OCI-LY3 (cell line): ENCODE results near the gene SLC12A5.

Experiments
- H2AFZ ChIP-seq: fragments of 200-600, 300-600 bp; shearing (Covaris generic); 2 replicates; pipeline ENCODE4 v1.6.0; 2014; ENCODE audit warnings: antibody characterized with exemption, low read depth, low read length
- H3K27ac ChIP-seq: fragments of 200-600, 300-600 bp; sonication (generic); 2 replicates; pipeline ENCODE4 v1.5.1; 2014; ENCODE audit warnings: mild to moderate bottlenecking, low read length, moderate library complexity, mixed read lengths
- H3K27me3 ChIP-seq: fragments of 200-600, 300-600 bp; sonication (generic); 2 replicates; pipeline ENCODE4 v1.6.1; 2014; ENCODE audit warnings: low read depth, low read length, mixed read lengths
- H3K36me3 ChIP-seq: fragments of 200-600, 300-600 bp; sonication (generic); replicated peaks from 2 replicates; pipeline ENCODE3; 2014; ENCODE audit warnings: low read depth, low read length, mixed read lengths
- H3K4me1 ChIP-seq: fragments of 300-600, 200-600 bp; sonication (generic); 2 replicates; pipeline ENCODE4 v1.6.1; 2014; ENCODE audit warnings: low read length, mixed read lengths
- H3K4me2 ChIP-seq: fragments of 200-600, 300-600 bp; sonication (generic); 2 replicates; pipeline ENCODE4 v1.6.1; 2014; ENCODE audit warnings: low read length, mixed read lengths
- H3K4me3 ChIP-seq: fragments of 300-600, 200-600 bp; sonication (generic); 2 replicates; pipeline ENCODE4 v1.5.1; 2014; ENCODE audit warnings: antibody characterized with exemption, mild to moderate bottlenecking, low read length, moderate library complexity
- H3K79me2 ChIP-seq: fragments of 300-600, 200-600 bp; shearing (Covaris generic); 2 replicates; pipeline ENCODE4 v1.6.1; 2014; ENCODE audit warnings: mild to moderate bottlenecking, low read length, mixed read lengths
- H3K9ac ChIP-seq: fragments of 300-600, 200-600 bp; shearing (Covaris generic); 2 replicates; pipeline ENCODE4 v1.6.0; 2014; ENCODE audit warnings: mild to moderate bottlenecking, low read length, moderate library complexity
- H3K9me3 ChIP-seq: fragments of 200-600, 300-600 bp; shearing (Covaris generic); 2 replicates; pipeline ENCODE4 v1.6.1; 2014; ENCODE audit warnings: low read length, mixed read lengths; ENCODE audit not compliant: insufficient read depth
- H4K20me1 ChIP-seq: fragments of 200-600, 300-600 bp; sonication (generic); 2 replicates; pipeline ENCODE4 v1.6.1; 2016; ENCODE audit warnings: low read length, mixed read lengths; ENCODE audit not compliant: insufficient read depth
- EZH2phosphoT487 ChIP-seq: fragments of 200-600 bp; shearing (Covaris generic); IDR thresholded peaks from 2 replicates; pipeline ENCODE4 v1.6.1; 2018; ENCODE audit warnings: antibody characterized with exemption, mixed run types, low read depth
- TF ChIP-seq, protein P1 (sequence below): fragments of 200-600, 300-600 bp; sonication (generic); IDR thresholded peaks from 2 replicates; pipeline ENCODE4 v1.5.1; 2014; ENCODE audit warnings: antibody characterized with exemption, low read length, low read depth

SLC12A5 gene

DNA sequence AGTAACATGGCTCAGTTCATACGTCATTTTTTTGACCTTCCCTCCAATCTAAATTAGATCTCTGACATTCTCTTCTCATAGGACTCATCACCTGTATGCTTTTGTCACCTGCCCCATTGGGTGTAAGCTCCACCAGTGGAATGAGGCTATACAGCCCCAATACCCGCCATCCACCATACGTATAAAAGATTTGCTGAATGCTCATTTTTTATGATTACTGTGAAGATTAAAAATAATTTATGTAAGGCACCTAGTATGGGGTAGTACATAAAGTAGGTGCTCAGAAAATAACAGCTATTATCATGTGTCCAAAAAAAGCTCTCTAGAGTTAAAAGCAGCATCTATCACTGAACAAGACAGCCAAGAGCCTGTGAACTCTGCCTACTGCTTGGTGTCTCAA lies 36.7 kb downstream of the SLC12A5 start:
- Histone ChIP-seq H3K4me1 (peaks cover 42% of the 10 kb centered on the region), H3K79me2 (peaks cover 17% of the 10 kb centered on the region), H3K27ac (no peak overlapping the region), H3K4me3 (no peak overlapping the region), H2AFZ (no peak overlapping the region), H3K36me3 (peaks cover 91% of the 10 kb centered on the region), H3K9me3 (no peaks in the 10 kb centered on the region), H3K4me2 (no peak overlapping the region), H4K20me1 (peaks cover 14% of the 10 kb centered on the region), H3K9ac (no peak overlapping the region), H3K27me3 (no peaks in the 10 kb centered on the region)
- TF ChIP-seq, protein P1, sequence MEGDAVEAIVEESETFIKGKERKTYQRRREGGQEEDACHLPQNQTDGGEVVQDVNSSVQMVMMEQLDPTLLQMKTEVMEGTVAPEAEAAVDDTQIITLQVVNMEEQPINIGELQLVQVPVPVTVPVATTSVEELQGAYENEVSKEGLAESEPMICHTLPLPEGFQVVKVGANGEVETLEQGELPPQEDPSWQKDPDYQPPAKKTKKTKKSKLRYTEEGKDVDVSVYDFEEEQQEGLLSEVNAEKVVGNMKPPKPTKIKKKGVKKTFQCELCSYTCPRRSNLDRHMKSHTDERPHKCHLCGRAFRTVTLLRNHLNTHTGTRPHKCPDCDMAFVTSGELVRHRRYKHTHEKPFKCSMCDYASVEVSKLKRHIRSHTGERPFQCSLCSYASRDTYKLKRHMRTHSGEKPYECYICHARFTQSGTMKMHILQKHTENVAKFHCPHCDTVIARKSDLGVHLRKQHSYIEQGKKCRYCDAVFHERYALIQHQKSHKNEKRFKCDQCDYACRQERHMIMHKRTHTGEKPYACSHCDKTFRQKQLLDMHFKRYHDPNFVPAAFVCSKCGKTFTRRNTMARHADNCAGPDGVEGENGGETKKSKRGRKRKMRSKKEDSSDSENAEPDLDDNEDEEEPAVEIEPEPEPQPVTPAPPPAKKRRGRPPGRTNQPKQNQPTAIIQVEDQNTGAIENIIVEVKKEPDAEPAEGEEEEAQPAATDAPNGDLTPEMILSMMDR: no peak
- TF ChIP-seq EZH2phosphoT487: no peak

GRCh38 chr20:46070215-46070900 lies 41.3 kb downstream of the SLC12A5 start:
- Histone ChIP-seq H3K36me3 (peaks cover 73% of the 10 kb centered on the region), H3K27ac (no peak overlapping the region), H3K4me1 (no peaks in the 10 kb centered on the region), H3K9ac (no peak overlapping the region), H3K9me3 (no peaks in the 10 kb centered on the region), H3K79me2 (peaks cover 39% of the 10 kb centered on the region), H2AFZ (no peak overlapping the region), H3K4me3 (no peak overlapping the region), H3K4me2 (no peak overlapping the region), H4K20me1 (peaks cover 20% of the 10 kb centered on the region), H3K27me3 (no peaks in the 10 kb centered on the region)
- TF ChIP-seq, protein P1: no peak
- TF ChIP-seq EZH2phosphoT487: no peak

DNA sequence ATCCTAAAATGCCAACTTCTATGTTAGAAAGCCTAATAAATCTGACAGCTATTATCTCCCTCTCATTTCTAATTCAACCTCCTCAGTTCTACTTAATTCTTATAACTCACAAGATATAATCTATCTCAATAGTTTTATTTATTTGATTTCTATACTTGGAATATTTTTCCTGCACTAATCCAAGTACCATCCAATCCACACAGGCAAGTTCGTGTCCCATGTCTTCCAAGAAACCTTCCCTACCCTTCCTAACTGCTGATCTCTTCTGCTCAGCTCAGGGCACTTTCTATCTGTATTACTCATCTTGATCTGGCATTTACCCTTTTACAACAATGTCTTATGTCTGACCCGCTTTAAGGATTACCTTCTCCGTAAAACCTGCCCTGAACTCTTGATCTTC lies 42.6 kb downstream of the SLC12A5 start:
- Histone ChIP-seq H2AFZ (no peak overlapping the region), H3K79me2 (peaks cover 41% of the 10 kb centered on the region), H3K9me3 (no peaks in the 10 kb centered on the region), H3K27me3 (no peaks in the 10 kb centered on the region), H3K4me3 (no peak overlapping the region), H3K4me1 (no peaks in the 10 kb centered on the region), H3K4me2 (no peak overlapping the region), H3K36me3 (peaks cover 71% of the 10 kb centered on the region), H4K20me1 (peaks cover 32% of the 10 kb centered on the region), H3K9ac (no peak overlapping the region), H3K27ac (no peak overlapping the region)
- TF ChIP-seq, protein P1: no peak
- TF ChIP-seq EZH2phosphoT487: no peak

DNA sequence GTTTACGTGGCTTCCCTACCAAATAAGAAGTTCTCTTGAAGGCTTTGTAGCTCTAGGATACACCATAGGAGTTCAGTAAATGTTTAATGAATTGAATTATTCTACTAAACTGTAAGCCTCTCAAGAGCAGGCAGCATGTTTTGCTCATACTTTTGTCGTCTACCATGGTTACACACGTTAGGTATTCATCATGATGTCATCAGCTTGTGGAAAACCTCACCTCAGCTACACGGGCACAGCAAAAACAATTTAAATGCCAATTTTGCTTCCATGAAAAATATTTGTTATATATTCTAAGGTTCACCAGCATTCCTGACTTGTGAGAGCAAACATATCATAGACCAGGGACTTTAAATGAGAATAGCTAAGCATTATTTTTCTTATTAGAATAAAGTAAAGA lies 44.0 kb downstream of the SLC12A5 start:
- TF ChIP-seq EZH2phosphoT487: no peak
- TF ChIP-seq, protein P1: no peak
- Histone ChIP-seq H3K4me2 (no peak overlapping the region), H3K9ac (no peak overlapping the region), H3K9me3 (no peaks in the 10 kb centered on the region), H3K79me2 (peaks cover 56% of the 10 kb centered on the region), H4K20me1 (peaks cover 43% of the 10 kb centered on the region), H3K36me3 (peaks cover 71% of the 10 kb centered on the region), H3K27me3 (no peaks in the 10 kb centered on the region), H3K27ac (no peak overlapping the region), H2AFZ (no peak overlapping the region), H3K4me3 (no peak overlapping the region), H3K4me1 (no peaks in the 10 kb centered on the region)
